GM12865 (cell line): ENCODE measurements around the gene SLC12A7.

Source experiments
- DNase-seq: peaks from one replicate; pipeline ENCODE4 v3.0.0; 2010; ENCODE audit warnings: low read depth
- H3K4me3 ChIP-seq: 2 replicates; pipeline ENCODE4 v1.5.1; 2011; ENCODE audit warnings: mild to moderate bottlenecking, low read depth, low read length, control low read depth
- TF ChIP-seq, protein P1 (sequence below): IDR thresholded peaks from 2 replicates; pipeline ENCODE4 v1.5.1; 2011; ENCODE audit warnings: low read length, control low read depth, low read depth, inconsistent platforms; ENCODE audit not compliant: insufficient read depth; ENCODE audit errors: missing control alignments

The SLC12A7 gene

DNA sequence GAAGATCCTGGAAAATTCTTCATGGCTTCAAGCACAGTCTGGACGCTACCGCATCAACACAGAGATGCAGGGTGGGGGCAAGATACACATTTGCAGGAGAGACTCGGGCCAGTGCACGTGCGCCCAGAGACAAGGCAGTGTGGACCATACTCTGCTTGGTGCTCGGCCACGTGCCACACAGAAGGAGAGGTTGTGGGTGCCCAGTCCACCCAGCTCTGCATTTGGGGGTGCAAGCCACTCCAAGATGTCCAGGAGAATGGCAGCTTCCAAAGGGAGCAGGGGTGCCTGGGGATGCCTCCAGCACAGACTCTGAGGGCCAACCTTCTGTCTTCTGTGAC, 99.0 kb downstream of the SLC12A7 start:
- no peak overlapping the region for H3K4me3 ChIP-seq
- DNase-seq = no peak
- TF ChIP-seq, protein P1, sequence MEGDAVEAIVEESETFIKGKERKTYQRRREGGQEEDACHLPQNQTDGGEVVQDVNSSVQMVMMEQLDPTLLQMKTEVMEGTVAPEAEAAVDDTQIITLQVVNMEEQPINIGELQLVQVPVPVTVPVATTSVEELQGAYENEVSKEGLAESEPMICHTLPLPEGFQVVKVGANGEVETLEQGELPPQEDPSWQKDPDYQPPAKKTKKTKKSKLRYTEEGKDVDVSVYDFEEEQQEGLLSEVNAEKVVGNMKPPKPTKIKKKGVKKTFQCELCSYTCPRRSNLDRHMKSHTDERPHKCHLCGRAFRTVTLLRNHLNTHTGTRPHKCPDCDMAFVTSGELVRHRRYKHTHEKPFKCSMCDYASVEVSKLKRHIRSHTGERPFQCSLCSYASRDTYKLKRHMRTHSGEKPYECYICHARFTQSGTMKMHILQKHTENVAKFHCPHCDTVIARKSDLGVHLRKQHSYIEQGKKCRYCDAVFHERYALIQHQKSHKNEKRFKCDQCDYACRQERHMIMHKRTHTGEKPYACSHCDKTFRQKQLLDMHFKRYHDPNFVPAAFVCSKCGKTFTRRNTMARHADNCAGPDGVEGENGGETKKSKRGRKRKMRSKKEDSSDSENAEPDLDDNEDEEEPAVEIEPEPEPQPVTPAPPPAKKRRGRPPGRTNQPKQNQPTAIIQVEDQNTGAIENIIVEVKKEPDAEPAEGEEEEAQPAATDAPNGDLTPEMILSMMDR = no peak

DNA sequence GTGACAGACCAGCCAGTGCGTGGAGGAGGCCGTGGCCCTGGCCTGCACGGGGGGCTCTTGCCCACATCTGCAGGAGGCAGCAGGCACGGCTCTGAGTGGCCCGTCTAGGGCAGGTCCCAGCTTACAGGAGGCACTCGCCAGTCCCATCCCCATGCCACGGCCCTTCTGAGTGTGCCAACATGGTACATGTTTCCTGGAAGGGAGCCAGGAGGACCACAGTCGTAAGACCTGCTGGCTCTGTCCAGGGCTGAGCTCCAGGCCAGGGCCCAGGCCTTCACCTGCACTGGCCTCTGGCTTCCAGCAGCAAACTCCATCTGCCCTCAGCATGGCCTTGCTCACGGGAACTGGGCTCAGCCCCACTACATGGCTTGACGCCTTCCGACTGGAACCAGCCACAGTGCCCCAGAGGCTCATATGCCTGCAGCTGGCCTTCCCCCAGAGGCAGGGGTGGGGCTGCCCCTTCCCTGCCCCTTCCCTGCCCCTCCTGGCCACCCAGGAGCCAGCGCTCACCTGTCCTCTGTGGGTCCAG, 99.5 kb downstream of the SLC12A7 start:
- no peak for DNase-seq
- H3K4me3 ChIP-seq = no peak overlapping the region
- TF ChIP-seq, protein P1 = no peak

DNA sequence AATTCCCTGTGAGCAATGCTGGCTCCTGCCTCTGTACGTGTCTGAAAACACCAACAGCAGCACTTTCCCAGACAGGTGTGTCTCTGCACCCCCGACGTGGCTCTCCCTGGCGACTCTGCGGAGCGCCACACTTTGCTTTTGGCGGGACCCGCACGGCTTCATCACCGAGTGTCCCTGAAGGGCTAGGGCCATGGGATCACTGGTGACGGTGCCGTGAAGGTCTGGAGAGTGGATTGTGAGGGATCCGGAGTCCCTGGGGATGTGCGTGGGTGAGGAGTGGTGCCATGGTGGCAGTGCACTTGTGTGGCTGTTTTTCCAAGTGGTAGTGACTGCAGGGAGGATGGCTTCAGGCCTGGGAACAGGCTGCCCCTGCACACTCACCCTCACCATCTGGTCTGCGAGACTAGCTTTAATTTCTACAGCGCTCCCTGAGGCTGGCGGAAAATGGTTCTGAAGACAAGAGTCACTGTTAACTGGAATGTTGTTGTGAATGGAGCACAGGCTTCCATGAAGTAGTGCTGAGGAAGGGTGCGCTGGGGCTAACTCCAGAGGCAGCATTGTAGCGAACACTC, 100.0 kb downstream of the SLC12A7 start:
- H3K4me3 ChIP-seq = no peak overlapping the region
- TF ChIP-seq, protein P1 = no peak
- DNase-seq = no peak

DNA sequence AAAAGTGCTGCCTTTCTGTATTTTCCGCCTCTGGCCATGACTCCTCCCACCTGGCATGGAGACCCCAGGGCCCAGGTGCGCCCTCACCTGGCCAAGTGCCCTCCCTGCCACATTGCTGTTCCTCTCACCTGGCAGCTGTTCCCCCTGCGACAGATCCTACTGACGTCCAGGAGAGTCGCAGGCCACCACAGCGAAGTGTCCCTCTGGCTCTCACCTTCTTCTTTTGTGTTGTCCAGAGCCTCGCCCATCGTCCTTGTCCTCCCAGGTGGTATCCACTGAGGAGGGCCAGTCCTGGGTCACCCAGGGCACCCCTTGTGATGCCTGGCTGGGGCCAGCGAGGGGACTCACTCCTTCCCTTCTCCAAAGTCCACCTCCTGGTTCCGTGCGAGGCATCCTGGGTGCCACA, 100.6 kb downstream of the SLC12A7 start:
- DNase-seq = peak; percentile 35
- H3K4me3 ChIP-seq = no peak overlapping the region
- TF ChIP-seq, protein P1 = peak; percentile 52

DNA sequence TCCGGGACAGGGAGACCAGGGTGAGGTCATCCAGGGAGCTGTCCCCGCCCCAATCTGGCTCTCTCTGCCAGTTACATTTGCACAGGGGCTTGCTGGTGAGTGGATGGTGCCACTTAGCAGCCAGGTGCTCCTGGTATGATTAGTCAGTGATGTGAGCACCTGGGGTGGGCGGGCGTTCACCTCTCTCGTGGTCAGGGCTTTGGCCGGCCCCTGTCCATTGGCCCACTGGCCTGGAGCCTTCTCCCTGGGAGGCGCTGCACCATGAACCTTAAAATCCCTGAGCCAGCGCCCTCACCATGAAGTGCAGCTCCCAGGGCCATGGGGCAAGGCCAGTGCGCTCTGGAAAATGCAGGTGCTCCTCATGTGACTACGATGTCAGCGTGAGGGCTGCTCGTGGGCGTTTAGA, 101.2 kb downstream of the SLC12A7 start:
- H3K4me3 ChIP-seq = no peak overlapping the region
- TF ChIP-seq, protein P1 = no peak
- DNase-seq = no peak

DNA sequence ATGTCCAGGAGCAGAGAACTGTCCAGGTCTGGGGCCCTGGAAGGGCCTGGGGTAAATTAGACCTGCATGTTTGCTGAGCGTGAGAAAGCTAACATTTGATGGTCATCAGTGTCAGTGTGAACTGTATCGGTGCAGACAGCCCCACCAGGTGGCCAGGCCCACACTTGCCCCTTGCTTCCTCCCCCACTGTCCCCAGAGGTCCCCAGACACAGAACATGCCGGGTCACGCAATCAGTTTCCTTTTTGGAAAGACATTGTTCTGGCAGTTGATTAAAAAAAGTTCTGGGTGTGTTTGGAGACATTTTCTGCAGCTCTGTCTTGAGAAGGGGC, 101.7 kb downstream of the SLC12A7 start:
- H3K4me3 ChIP-seq = no peak overlapping the region
- no peak for DNase-seq
- TF ChIP-seq, protein P1 = no peak
